ENCODE data around the gene STRN4. TPM values are rescaled to one million over a fixed set of nuclear protein-coding genes. Genes with fewer than 3 reads are reported as not detected.

The STRN4 gene
- total RNA-seq, 1 experiment from 2014 or later = 107 TPM

DNA sequence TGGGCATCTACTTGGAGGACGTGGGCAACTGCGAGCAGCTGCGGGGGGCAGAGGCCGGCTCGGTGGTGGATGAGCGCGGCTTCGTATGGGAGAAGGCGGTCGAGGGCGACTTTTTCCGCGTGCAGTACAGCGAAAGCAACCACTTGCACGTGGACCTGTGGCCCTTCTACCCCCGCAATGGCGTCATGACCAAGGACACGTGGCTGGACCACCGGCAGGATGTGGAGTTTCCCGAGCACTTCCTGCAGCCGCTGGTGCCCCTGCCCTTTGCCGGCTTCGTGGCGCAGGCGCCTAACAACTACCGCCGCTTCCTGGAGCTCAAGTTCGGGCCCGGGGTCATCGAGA lies 10.3 kb upstream of the STRN4 start:
- CTCF ChIA-PET = no interaction called here

More for the DNA sequence above, 10.3 kb upstream of the STRN4 start:
- DNase-seq (ENCODE audit: low read depth, low spot score) = no peak
- H3K4me2 ChIP-seq (ENCODE audit: low read length) = no peak overlapping the region
- no peak overlapping the region for H3K27ac ChIP-seq (ENCODE audit: low read depth, low read length)
- ChIA-PET POLR2A (no interaction called here), RAD21 (ENCODE audit: low non-redundant PET in 1 of 2, low total read pairs in 2 of 2, uncharacterized antibody in 2 of 2, unreplicated experiment in 2 of 2) (interaction anchor here in 1 of 2 experiments (0.7 kb wide), 1 partner anchor 24 kb away, joined by 6 read pairs; no protein-coding TSS in a partner anchor)
- no peak overlapping the region for H3K4me3 ChIP-seq (replicated peaks in 1 of 2; ENCODE audit: low read depth in 1 of 2, low read length in 2 of 2)
- no peaks in the 10 kb centered on the region for H3K79me2 ChIP-seq (ENCODE audit: insufficient read depth, low read length)
- TF ChIP-seq SRF (IDR thresholded peaks at IDR 0.05; ENCODE audit: low read depth) (no peak), CEBPB (IDR thresholded peaks at IDR 0.05; ENCODE audit: low read depth) (no peak), CBX3 (IDR thresholded peaks at IDR 0.05; ENCODE audit: low read depth) (no peak), ZFX (IDR thresholded peaks at IDR 0.05) (no peak), SP1 (IDR thresholded peaks at IDR 0.05; ENCODE audit: low read depth) (no peak), RAD21 (IDR thresholded peaks at IDR 0.05; ENCODE audit: low read depth) (no peak), ZNF274 (IDR thresholded peaks at IDR 0.05; ENCODE audit: low read depth, low read length) (no peak), POLR2AphosphoS5 (IDR thresholded peaks at IDR 0.05; ENCODE audit: low read depth, low read length) (no peak), YY1 (IDR thresholded peaks at IDR 0.05; ENCODE audit: extremely low read depth, insufficient replicate concordance, low read depth, low read length) (no peak), SIN3A (IDR thresholded peaks at IDR 0.05; ENCODE audit: low read depth) (no peak), JUND (IDR thresholded peaks at IDR 0.05) (no peak)
- TF ChIP-seq, protein P1, sequence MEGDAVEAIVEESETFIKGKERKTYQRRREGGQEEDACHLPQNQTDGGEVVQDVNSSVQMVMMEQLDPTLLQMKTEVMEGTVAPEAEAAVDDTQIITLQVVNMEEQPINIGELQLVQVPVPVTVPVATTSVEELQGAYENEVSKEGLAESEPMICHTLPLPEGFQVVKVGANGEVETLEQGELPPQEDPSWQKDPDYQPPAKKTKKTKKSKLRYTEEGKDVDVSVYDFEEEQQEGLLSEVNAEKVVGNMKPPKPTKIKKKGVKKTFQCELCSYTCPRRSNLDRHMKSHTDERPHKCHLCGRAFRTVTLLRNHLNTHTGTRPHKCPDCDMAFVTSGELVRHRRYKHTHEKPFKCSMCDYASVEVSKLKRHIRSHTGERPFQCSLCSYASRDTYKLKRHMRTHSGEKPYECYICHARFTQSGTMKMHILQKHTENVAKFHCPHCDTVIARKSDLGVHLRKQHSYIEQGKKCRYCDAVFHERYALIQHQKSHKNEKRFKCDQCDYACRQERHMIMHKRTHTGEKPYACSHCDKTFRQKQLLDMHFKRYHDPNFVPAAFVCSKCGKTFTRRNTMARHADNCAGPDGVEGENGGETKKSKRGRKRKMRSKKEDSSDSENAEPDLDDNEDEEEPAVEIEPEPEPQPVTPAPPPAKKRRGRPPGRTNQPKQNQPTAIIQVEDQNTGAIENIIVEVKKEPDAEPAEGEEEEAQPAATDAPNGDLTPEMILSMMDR (IDR thresholded peaks at IDR 0.05 in 2 of 3, conservative IDR thresholded peaks at IDR 0.05 in 1 of 3; ENCODE audit: borderline replicate concordance in 1 of 3, insufficient read depth in 1 of 3, low read depth in 2 of 3, low read length in 2 of 3) = no peak
- TF ChIP-seq, protein P2, sequence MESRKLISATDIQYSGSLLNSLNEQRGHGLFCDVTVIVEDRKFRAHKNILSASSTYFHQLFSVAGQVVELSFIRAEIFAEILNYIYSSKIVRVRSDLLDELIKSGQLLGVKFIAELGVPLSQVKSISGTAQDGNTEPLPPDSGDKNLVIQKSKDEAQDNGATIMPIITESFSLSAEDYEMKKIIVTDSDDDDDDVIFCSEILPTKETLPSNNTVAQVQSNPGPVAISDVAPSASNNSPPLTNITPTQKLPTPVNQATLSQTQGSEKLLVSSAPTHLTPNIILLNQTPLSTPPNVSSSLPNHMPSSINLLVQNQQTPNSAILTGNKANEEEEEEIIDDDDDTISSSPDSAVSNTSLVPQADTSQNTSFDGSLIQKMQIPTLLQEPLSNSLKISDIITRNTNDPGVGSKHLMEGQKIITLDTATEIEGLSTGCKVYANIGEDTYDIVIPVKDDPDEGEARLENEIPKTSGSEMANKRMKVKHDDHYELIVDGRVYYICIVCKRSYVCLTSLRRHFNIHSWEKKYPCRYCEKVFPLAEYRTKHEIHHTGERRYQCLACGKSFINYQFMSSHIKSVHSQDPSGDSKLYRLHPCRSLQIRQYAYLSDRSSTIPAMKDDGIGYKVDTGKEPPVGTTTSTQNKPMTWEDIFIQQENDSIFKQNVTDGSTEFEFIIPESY (IDR thresholded peaks at IDR 0.05; ENCODE audit: extremely low read depth, insufficient replicate concordance, low read length) = no peak
- TF ChIP-seq, protein P3, sequence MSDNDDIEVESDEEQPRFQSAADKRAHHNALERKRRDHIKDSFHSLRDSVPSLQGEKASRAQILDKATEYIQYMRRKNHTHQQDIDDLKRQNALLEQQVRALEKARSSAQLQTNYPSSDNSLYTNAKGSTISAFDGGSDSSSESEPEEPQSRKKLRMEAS (IDR thresholded peaks at IDR 0.05) = no peak
- TF ChIP-seq, protein P4, sequence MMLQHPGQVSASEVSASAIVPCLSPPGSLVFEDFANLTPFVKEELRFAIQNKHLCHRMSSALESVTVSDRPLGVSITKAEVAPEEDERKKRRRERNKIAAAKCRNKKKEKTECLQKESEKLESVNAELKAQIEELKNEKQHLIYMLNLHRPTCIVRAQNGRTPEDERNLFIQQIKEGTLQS (IDR thresholded peaks at IDR 0.05) = no peak
- TF ChIP-seq, protein P5, sequence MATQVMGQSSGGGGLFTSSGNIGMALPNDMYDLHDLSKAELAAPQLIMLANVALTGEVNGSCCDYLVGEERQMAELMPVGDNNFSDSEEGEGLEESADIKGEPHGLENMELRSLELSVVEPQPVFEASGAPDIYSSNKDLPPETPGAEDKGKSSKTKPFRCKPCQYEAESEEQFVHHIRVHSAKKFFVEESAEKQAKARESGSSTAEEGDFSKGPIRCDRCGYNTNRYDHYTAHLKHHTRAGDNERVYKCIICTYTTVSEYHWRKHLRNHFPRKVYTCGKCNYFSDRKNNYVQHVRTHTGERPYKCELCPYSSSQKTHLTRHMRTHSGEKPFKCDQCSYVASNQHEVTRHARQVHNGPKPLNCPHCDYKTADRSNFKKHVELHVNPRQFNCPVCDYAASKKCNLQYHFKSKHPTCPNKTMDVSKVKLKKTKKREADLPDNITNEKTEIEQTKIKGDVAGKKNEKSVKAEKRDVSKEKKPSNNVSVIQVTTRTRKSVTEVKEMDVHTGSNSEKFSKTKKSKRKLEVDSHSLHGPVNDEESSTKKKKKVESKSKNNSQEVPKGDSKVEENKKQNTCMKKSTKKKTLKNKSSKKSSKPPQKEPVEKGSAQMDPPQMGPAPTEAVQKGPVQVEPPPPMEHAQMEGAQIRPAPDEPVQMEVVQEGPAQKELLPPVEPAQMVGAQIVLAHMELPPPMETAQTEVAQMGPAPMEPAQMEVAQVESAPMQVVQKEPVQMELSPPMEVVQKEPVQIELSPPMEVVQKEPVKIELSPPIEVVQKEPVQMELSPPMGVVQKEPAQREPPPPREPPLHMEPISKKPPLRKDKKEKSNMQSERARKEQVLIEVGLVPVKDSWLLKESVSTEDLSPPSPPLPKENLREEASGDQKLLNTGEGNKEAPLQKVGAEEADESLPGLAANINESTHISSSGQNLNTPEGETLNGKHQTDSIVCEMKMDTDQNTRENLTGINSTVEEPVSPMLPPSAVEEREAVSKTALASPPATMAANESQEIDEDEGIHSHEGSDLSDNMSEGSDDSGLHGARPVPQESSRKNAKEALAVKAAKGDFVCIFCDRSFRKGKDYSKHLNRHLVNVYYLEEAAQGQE (IDR thresholded peaks at IDR 0.05; ENCODE audit: low read depth) = no peak
- H3K9me3 ChIP-seq (ENCODE audit: control insufficient read depth in 1 of 2, insufficient read depth in 1 of 2, low read depth in 1 of 2, low read length in 2 of 2) = no peaks in the 10 kb centered on the region
- BruUV-seq (replicated peaks) = no TSS peak
- peaks cover 8 to 21% of the 10 kb centered on the region in 2 experiments for H3K4me1 ChIP-seq (ENCODE audit: control insufficient read depth in 1 of 2, insufficient read depth in 2 of 2, low read length in 2 of 2)
- H3K36me3 ChIP-seq (ENCODE audit: control insufficient read depth in 1 of 2, insufficient read depth in 2 of 2, low read length in 2 of 2) = peaks cover 0 to 2% of the 10 kb centered on the region in 2 experiments; a peak in 1 of 4 replicates
- no peaks in the 10 kb centered on the region for H3K9me2 ChIP-seq (ENCODE audit: insufficient read depth)
- intact Hi-C loops (cut with micrococcal nuclease) = no loop called here
- H2AFZ ChIP-seq (ENCODE audit: low read depth, low read length, poor library complexity, severe bottlenecking) = no peak overlapping the region
- H3K27me3 ChIP-seq (ENCODE audit: insufficient read depth, low read length) = no peaks in the 10 kb centered on the region
- ATAC-seq = no peak
- no peaks in the 10 kb centered on the region for H4K20me1 ChIP-seq (ENCODE audit: insufficient read depth)
- no peak overlapping the region for H3K9ac ChIP-seq (ENCODE audit: low read length)
